GM10847 (cell line): ENCODE measurements around the gene DNAH6.

ENCODE experiments used
- POLR2A ChIP-seq: IDR thresholded peaks from 2 replicates; pipeline ENCODE4 v1.6.1; 2011; ENCODE audit not compliant: insufficient read length; ENCODE audit errors: extremely low read depth

Gene DNAH6, protein sequence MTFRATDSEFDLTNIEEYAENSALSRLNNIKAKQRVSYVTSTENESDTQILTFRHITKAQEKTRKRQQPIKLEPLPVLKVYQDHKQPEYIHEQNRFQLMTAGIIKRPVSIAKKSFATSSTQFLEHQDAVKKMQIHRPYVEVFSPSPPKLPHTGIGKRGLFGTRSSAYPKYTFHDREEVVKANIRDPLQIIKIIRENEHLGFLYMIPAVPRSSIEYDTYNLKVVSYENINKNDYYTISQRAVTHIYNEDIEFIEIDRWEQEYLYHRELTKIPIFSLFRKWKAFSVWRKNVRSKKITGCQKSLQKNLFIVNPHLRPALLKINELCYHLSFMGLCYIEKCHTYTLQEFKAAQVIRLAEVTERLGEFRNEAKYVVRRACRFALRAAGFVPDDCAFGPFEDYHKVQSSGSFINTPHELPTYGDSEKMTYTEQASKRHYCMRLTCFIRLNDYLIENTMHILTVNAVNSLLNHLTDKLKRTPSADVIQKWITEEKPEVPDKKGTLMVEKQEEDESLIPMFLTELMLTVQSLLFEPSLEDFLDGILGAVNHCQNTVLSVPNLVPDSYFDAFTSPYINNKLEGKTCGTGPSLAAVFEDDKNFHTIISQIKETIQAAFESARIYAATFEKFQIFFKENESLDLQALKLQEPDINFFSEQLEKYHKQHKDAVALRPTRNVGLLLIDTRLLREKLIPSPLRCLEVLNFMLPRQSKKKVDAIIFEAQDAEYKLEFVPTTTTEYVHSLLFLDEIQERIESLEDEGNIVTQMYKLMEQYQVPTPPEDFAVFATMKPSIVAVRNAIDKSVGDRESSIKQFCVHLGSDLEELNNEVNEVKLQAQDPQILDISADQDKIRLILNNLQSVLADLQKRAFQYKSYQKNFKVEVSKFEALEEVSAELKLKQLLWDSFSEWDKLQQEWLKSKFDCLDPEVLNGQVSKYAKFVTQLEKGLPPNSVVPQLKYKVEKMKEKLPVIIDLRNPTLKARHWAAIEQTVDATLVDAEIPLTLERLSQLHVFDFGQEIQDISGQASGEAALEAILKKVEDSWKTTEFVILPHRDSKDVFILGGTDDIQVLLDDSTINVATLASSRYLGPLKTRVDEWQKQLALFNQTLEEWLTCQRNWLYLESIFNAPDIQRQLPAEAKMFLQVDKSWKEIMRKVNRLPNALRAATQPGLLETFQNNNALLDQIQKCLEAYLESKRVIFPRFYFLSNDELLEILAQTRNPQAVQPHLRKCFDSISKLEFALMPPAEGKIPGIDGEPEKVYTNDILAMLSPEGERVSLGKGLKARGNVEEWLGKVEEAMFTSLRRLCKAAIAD (N-terminal part only)

DNA sequence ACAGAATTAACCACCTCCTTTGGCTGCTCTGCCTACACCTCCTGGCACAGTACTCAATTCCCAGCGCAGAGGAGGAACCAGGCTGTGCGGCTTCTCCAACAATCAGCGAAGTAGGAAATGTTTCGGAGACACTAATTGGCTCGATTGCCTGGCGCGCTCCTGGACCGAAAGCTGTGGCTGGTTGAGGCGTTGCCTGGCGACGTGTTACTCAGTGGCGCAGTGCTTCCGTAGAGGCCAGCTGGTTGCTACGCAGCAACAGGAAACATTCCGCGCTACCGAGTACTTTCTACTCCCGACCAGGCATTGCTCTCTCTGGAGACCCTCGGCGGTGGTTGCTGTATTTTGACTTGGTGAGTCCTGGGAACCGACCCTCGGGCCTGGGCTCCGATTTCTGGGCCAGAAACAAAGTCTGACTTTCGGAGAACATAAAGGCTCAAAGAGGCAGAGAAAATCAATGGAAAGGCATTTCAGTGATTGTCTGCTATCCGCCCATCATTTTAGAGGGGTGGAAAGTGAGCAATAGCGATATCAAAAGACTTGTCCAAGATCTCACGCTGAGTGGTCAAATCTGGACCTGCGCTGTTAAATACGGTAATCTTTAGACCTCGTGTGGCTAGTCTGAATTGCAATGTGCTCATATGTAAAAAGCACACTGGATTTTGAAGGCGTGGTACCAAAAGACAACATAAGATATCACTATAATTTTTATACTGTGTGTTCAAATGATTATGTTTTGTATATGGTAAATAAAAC, at the start of gene DNAH6:
Gene DNAH6, plus strand, starts transcription at position 265 of the 753 bp plus-strand sequence. CDS start 1,329 bp downstream, outside the sequence.
- no peak for TF ChIP-seq POLR2A

DNA sequence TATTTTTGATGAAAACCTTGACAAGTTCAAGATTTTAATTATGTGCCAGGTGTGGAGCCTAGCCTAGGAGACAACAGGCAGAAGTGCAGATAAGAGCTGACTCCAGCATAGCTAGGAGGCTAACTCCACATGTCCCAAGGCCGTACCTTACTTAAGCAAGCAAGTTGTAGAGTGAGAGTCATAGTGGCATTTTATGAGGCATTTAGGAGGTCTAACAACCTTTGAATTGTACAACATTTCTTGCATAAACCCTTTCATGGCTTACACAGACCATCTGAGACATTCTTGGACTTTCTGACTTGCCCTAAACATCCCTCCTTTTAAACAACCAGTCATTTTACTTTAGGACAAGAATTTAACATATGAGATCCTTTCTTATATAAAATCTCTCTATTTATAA, 48.9 kb upstream of the DNAH6 start:
- no peak for TF ChIP-seq POLR2A

DNA sequence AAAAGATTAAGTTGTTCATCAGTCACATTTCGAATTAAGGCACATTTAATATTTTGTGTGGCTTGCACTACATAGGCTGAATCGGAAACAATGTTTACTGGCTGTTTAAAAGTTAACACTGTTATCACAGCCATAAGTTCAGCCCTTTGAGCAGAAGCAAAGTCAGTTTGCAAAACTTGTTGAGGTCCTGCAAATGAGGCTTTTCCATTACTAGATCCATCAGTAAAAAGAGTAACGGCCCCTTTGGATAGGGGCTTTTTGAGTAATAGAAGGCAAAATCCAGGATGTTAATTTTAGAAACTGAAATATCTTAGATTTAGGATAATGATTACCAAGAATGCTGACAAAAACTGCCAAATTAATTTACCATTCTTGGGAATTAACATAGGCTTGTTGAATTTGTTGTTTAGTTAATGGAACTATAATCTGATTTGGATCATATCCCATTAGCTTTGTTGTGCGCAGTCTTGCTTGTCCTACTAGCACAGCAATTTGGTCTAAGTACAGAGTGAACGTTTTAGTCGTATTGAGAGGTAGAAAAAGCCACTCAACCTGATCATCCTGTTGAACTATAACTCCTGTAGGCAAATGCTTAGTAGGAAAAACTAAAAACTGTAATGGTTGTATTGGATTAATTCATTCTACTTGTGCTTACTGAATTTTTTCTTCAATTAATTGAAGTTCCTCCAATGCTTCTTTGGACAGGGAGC, 43.3 kb upstream of the DNAH6 start:
- no peak for TF ChIP-seq POLR2A

DNA sequence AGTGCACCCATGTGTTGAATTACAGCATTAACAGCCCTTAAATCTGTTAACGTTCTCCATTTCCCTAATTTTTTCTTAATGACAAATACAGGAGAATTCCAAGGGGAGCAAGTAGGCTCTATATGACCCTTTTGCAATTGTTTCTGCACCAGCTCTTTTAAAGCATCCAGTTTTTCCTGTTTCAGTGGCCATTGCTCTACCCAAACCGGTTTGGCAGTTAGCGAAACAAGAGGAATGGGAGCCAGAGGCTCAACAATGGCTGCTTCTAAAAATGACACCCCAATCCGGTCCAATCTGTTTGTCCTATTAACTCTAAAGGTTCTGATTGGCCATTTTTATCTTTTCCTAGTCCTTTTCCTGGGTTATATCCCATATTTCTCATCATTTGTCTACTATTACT, 42.1 kb upstream of the DNAH6 start:
- no peak for TF ChIP-seq POLR2A

DNA sequence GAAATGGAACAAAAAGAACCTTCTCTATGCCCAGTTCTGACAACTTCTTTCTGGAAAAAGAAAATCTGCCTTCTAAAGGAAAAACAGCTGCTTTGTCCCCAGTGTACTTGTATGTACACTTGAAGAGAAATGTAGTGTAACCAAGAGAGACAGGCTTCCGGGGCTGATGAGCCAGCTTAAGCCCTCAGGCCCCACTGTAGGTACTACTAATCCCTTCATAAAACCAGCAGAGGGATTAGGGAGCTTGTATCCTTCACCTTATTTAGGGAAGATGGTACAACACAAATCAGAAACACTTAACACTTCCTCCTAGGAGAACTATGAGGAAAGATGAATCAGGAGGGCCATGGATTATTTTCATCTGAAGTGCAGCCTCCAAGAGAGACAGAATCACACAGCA, 38.4 kb upstream of the DNAH6 start:
- TF ChIP-seq POLR2A: no peak

DNA sequence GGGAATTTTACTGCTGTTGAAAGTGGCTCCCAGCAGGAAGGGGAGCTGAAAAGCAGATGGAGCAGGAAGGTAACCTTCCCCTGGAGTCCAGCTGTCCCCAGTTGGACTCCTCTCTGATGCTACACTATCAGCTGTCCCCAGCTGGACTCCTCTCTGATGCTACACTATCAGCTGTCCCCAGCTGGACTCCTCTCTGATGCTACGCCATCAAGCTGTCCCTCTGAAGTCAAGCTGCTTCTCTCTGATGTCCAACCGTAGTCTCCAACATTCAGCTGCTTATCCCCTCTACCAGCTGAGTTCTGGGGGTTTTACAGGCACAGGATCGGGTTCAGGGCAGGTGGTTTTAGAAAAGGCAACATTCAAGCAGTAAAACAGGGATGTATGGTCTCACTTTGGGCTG, 37.4 kb upstream of the DNAH6 start:
- no peak for TF ChIP-seq POLR2A

DNA sequence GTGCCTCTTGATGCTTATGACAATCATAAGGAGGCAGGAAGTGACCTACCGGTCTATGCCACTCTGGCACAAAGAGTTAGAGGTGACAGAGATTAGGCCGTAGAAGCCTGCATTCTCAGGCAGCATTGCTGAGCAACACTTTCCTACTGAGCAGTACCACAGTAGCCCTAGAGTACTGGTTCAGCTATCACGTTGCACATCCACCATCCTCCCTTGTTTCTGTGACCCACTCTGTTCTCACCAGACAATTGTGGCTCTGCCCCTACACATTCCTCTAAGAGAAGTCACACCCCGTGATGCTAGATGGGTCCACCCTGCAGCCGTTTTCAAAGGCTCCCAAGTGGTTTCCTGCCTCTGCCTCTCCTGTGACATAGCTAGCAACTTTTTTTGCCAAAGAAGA, 34.6 kb upstream of the DNAH6 start:
- TF ChIP-seq POLR2A: no peak

DNA sequence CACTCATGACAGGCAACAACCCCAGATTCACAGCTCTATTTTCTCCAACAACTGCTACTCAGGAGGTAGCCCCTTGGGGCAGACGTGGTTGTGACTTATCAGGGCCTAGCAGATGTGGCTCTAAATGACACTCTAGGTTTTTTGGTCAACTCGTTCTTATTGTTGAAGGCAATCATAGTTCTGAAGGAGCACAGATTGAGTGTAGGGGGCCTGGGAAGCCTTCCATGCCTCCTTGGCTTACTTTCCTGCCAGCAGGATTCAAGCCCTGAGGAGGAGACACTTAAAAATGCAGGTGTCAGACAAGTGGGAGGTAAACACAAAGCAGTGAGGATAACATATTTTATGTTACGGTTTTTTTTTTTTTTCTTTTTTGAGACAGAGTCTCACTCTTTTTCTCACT, 33.7 kb upstream of the DNAH6 start:
- TF ChIP-seq POLR2A: no peak

DNA sequence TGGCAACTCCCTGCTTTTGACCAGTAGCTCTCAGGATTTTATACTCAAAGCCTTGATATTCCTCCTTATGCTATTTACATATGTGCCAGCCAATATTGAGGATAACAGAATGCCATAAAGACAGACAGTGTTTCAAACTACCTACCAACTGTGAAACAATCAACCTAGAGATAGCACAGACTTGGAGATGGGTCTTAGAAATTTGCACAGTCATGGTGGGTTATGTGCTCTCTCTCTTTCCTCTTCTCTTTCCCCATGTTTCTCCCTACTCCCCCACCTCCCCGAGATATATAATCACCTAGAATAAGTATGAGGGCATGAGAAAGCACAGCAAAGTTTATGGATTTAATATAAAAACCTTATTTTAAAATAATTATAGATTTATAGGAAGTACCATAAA, 33.0 kb upstream of the DNAH6 start:
- TF ChIP-seq POLR2A: no peak

DNA sequence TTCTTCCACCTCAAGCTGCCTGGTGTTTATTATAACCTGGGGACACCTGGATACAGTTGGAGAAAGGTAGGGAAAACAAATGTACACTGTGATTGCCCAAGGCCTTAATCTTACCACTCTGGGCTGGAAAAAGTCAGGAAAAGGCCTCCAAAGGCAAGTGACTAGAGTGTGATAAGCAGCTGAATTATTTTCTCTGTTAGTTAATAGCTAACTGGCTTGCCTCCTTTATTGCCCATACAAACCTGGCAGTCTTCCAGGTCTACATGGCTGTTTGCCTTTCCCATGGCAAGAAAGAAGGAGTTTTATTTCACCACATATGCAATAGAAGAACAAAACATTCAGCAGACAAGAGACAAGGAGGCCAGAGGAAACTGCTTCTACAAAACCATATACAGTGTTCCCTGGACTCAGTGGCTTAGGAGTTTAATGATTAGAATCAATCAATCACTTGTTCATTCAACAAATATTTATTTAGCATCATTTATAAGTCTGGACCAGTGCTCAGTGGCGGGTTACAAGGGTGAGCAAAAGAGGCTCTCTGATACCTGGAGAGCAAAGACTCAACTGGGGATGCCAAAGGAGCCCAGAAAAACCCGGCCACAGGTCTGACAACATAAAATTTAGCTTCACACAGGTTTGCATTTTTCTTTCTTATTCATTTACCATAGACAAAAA, 29.7 kb upstream of the DNAH6 start:
- no peak for TF ChIP-seq POLR2A

DNA sequence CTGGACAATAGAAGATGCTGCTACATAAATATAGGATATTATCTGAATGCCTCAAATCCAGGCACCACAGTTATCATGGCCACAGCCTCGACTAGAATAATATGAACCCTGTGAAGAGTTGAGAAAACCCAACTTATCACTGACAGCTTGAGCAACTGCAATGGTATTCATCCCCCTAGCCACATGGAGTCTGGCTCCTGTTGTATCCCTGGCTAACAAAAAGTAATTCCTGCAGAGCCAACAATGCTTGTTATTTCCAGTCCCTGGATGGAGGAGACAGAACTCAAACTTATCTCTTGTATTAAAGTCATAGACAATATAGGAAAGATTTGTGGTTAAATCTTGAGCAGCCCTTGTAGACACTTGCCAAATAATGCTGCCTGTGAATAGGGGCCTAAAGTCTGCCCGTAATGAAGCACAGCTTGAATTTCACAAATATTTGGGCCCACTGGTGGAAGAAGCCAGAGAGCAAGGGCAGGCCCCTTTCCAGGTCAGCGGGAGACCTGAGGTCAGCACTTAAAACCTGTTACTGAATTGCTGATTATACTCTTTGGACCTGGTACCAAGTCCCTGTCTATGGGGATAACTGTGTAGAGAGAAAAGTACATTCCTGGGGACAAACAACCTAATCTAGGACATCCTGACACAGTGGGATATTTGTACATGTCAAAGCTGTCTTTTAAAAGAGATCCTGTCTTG, 28.9 kb upstream of the DNAH6 start:
- no peak for TF ChIP-seq POLR2A

DNA sequence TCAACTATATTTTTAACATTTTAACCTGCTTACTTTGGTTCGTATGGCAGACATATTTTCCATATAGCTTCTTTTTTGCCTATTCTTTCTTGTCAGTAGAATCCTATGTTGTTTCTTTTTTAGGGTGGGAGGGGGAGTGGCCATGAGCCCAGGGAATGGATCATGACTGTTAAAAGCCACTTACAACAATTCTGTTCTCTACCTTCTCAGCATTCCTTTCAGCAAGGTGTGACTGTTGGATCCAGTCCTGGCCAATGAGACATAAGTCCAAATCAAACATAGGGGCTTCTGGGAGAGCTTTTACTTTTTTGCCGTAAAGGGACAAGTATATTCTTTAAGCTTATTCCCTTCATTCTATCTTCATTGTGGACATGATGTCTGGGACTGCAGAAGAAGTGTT, 25.0 kb upstream of the DNAH6 start:
- TF ChIP-seq POLR2A: no peak

DNA sequence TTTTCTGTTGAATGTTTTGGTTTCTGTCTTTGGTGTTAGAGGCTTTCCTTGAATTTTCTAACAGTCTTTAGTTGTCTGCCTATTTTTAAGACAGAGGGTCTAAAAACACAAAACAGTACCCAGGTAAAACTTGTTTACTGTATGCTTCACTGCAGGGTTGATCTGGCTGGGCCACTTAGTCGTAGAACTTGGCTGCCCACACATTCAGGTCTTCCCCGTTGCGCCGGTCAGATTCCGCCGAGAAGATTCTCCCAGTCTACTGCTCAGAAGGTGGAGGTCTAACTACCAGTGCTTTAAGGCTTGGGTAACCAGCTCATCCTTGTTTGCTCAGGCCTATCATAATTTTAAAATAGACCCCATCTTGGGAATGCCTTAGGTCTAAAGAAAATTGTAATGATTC, 24.6 kb upstream of the DNAH6 start:
- no peak for TF ChIP-seq POLR2A
